Measurements from ENCODE around the gene PCNT. TPM values are rescaled to one million over a fixed set of nuclear protein-coding genes. Genes with fewer than 3 reads are reported as not detected.
"Not testable (repeated sequence)": the region's sequence is repeated elsewhere in the genome, so short reads cannot be mapped to it uniquely, and the experiment has no call there.

PCNT gene
- total RNA-seq, 1 donor from 2014 or later: 71.3 TPM

DNA sequence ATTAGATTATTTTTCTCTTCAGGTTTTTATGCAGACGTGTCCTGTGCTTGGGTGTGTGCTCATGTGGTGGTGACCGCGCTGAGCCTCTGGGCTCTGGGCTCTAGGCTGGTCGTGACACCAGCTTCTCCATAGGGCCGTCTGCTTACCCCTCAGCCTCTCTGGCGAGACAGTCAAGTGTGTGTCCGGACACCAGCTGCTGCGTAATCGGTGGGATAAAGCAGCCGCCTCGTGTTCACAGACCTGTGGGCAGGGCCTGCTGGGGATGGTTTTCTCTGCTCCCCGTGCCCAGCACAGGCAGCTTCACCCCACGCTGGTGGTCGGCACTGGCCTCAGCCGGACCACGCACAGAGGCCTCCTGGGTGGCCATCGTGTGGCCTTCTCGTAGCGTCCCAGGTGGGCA lies 101.1 kb downstream of the PCNT start:
- intact Hi-C loops (cut with micrococcal nuclease): no loop called here

DNA sequence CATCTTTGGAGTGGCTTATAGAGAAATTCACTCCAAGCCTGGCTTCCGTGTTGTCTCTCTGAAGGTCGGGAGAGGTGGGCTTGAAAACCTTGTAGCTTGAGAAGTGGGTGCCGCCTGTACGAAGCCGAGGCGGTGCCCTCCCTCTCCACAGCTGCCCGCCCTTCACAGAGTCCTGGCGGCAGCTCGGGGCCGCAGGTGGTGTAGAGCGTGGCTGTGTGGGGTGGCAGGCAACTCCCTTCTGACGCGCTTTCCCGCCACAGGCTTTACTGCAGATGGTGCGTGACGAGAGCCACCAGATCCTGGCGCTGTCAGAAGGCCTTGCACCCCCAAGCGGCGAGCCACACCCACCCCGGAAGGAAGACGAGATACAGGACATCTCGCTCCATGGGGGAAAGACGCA lies 101.6 kb downstream of the PCNT start:
- intact Hi-C loops (cut with micrococcal nuclease): no loop called here

DNA sequence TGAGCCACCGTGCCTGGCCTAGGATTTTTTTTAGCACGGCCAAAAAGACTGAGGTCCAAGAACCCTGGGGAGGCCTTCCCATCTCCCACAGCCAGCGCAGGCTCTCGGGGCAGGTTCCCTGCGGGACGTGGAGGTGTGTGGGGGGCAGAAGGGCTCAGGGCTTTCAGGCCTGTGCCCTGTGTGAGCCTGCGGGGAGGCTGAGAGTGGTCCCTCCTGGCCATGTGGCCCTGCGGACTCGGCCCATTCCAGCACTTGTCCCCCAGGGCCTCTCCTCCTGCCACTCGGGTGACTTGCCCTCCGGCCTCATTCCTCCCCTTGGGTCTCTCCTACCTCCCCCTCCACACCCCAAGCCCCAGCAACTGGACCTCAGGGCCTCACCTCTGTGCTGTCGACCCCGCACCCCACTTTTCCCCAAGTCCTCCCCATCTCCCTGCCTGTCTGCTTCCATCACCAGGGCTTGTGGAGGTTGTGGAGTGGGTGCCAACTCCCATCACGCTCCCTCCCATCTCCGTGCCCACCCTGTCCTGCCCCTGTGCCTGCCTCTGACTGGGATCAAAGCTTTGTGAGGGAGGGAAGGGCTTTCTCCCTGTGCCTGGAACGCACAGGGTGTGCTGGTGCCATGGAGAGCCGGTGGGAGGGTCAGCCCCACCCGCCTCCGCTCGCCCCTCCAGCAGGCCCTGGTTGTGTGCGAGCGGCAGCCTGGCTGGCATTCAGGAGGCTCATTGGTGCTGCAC lies 102.5 kb downstream of the PCNT start:
- intact Hi-C loops (cut with micrococcal nuclease): no loop called here

DNA sequence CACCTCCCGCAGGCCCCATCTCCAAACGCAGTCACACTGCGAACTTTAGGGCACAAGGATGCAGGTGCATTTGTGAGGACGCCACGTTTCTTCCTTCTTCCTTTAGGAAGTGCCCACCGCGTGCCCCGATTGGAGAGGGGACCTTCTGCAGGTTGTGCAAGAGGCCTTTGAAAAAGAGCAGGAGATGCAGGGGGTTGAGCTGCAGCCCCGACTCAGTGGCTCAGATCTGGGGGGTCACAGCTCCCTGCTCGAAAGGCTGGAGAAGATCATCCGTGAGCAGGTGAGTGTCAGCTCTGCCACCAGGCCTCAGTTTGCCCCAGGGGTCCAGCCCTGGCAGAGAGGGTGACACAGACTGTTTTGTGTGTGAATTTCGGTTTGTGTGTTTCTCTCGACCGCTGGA lies 103.6 kb downstream of the PCNT start:
- intact Hi-C loops (cut with micrococcal nuclease): no loop called here

DNA sequence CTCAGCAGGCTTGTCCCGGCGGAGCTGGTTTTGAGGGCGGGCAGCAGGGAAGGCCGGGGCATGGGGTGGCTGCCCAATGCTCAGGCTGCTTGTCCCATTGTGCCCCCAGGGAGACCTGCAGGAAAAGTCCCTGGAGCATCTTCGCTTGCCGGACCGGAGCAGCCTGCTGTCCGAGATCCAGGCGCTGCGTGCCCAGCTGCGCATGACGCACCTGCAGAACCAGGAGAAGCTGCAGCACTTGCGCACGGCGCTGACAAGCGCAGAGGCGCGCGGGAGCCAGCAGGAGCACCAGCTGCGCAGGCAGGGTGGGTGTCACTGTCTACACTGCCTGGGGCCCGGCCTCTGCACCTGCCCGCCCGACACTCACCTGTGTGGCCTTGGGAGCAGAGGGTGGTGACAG lies 104.3 kb downstream of the PCNT start:
- intact Hi-C loops (cut with micrococcal nuclease): no loop called here

DNA sequence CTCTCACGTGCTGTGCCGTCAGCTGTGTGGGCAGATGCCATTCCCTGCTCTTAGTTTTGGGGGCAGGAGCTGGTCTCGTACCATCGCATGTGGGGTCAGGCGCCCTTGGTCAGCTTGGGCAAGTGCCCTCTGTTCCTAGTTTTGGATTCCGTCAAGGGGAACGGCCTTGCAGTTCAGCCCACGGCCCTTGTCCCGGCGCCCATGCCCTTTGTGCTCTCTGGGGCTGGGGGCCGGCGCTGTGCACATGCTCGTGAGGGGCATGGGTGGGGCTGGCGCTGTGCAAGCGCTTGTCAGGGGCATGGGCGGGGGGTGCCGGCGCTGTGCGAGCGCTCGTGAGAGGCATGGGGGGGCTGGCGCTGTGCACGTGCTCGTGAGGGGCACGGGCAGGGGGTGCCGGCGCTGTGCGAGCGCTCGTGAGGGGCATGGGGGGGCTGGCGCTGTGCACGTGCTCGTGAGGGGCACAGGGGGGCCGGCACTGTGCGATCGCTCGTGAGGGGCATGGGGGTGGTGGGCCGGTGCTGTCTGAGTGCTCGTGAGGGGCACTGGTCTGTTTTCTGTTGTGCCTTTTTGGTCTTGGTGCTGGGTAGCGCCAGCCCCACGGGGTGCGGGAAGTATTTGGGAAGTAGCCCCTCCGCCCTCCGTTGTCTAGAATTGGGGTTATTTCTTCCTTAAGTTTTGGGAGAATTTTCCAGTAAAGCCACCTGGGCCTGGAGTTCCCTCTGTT lies 105.2 kb downstream of the PCNT start:
- intact Hi-C loops (cut with micrococcal nuclease): no loop called here

DNA sequence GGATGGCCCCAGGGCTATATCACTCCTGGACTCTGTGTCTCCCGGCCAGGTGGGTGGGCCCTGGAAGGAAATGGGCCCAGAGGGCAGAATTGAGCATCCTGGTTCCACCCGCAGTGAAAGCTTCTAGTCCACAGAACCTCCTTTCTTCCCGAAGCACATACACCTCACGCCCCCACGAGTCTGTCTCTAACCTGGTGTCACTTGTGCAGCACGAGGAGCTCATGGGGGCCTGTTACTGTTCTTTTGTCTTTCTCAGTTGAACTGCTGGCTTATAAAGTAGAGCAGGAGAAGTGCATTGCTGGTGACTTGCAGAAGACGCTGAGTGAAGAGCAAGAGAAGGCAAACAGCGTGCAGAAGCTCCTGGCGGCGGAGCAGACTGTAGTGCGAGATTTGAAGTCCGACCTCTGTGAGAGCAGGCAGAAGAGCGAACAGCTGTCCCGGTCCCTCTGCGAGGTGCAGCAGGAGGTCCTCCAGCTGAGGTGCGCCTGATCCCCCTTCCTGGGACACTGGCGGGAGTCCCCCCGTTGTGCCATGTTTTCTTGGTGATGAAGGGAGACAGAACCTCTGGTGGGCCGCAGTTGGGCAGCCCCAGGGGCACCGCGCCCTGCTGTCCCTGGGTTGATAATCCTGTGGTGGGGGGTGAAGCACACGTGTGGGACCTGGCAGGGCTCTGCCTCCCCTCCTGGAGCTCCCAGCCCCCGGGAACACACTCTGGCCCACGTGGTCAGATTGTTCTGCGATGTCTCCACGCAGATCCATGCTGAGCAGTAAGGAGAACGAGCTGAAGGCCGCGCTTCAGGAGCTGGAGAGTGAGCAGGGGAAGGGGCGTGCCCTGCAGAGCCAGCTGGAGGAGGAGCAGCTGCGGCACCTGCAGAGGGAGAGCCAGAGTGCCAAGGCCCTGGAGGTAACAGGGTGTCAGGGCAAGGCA lies 106.1 kb downstream of the PCNT start:
- intact Hi-C loops (cut with micrococcal nuclease): no loop called here

DNA sequence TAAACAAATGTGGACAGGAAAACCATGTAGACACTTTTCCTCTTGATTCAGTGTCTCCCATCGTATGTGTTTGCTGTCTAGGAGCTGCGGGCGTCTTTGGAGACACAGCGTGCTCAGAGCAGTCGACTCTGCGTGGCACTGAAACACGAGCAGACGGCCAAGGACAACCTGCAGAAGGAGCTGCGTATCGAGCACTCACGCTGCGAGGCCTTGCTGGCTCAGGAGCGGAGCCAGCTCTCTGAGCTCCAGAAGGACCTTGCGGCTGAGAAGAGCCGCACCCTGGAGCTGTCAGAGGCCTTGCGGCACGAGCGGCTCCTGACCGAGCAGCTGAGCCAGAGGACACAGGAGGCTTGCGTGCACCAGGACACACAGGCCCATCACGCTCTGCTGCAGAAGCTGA lies 107.5 kb downstream of the PCNT start:
- intact Hi-C loops (cut with micrococcal nuclease): no loop called here

DNA sequence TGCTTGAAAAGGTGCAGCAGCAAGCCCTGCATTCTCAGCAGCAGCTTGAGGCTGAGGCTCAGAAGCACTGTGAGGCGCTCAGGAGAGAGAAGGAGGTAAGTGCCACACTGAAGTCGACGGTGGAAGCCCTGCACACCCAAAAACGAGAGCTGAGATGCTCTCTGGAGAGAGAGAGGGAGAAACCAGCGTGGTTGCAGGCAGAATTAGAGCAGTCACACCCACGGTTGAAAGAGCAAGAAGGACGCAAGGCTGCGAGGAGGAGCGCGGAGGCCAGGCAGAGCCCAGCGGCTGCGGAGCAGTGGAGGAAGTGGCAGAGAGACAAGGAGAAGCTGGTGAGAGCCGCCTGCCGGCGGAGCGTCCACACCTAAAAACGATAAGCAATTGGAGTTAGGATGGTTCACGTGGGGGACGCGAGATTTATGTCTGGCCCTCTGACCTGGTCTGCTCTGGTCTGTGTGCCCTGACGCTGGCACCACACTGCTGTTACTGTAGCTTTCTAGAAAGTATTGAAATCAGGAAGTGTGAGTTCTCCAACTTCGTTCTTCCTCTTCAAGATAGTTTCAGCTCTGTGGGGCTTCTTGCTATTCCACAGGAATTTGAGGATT lies 108.0 kb downstream of the PCNT start:
- intact Hi-C loops (cut with micrococcal nuclease): no loop called here

DNA sequence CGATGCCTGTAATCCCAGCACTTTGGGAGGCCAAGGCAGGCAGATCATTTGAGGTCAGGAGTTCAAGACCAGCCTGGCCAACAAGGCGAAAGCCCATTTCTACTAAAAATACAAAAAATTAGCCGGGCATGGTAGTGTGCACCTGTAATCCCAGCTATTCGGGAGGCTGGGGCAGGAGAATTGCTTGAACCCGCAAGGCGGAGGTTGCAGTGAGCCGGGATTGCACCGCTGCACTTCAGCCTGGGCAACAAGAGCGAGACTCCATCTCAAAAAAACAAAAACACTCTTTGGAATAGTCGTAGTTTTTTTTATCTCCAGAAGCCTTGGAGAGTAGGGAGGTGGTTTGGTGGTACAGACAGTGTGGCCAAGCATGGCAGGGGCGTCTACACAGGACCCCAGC lies 109.2 kb downstream of the PCNT start:
- intact Hi-C loops (cut with micrococcal nuclease): not testable (repeated sequence)

DNA sequence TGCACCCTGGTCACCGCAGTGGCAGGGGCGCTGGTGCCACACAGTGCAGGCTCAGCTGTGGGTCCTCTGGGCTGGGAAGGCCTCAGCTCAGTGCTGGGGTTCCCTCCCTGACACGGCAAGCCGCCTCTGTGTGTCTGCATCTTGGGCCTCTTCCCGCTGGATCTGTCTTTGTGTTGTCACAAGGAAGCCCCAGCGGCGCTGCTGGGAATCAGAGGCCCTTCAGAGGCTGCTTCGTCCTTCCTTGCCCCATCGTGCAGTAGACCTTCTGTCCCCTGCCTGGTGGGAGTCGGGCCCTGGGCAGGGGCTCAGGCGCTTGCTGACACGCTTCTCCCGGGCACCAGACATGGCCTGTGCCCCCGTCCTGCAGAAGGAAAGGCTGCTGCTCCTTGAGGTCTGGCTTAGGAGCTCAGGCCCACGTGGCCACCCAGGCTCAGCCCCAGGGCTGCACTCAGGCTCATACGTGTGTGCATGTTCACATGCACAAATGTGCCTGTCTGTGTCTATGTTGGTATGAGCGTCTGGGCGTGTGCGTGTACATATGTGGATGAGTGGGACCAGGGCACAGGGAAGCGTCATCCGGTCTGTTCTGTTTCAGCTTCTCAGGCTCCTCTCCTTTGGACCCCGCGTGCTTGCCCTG lies 110.5 kb downstream of the PCNT start:
- intact Hi-C loops (cut with micrococcal nuclease): no loop called here

DNA sequence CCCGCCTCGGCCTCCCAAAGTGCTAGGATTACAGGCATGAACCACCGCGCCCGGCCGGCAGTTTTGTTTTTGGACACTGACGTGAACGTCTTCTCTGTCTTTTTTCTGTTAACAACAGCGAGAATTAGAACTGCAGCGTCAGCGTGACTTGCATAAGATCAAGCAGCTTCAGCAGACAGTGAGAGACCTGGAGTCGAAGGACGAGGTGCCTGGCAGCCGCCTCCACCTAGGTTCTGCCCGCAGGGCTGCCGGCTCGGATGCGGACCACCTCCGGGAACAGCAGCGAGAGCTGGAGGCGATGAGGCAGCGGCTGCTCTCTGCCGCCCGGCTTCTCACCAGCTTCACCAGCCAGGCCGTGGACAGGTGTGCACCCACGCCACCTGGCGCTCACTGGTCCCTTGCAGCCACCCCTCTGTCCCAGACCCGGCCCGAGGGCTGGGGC lies 111.9 kb downstream of the PCNT start:
- intact Hi-C loops (cut with micrococcal nuclease): no loop called here

DNA sequence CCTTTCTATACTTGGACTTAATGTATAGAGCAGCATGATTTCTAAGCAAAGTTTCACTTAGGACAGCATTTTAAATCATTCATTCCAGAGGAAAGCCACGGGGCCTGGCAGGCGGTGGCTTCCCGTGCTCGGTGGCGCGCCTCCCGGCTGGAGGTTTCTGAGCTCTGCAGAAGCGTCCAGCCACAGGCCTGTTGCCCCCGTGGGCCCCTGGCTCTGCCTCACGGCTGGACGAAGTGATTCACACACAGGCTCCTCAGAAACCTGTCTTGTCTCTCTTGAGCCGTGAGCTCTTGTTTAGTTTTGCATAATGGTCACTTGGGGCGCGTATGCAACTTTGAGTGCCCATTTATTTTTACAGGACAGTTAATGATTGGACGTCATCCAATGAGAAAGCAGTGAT lies 112.7 kb downstream of the PCNT start:
- intact Hi-C loops (cut with micrococcal nuclease): no loop called here

DNA sequence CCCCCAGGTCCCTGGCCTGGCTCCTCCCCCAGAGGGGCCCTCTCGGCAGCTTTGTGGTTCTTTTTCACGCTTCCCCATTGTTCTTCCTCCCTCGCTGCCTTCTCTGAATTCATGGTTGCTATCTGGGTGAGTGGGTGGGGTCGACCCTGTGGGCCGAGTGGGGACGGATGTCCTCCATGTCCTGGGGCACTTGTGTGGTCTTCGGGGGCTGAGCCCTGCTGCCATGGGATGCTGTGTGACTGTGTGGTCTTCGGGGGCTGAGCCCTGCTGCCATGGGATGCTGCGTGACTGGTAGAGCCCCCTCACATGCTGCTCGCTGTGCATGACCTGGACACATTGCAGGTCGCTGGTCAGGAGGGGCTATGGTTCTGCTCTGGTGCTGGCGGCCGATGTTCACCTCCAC lies 113.1 kb downstream of the PCNT start:
- intact Hi-C loops (cut with micrococcal nuclease): no loop called here

DNA sequence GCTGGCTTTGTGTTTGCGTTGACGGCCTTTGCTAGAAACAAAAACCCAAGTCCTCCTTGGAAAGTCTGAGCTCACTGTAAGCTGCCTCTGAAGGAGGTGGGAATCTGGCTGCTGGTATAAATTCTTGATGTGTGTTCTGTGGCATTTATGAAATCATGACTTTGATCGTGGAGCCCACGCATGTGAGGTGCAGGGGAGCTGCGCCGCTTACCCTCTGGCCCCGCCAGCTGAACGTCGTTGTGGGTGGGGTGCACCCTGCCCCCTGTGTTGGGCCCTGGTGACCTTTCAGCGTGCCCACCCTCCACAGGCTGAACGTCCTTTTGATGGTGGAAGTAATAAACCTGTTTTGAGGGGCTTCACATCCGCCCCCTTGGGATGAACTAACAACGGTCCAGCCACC lies 113.6 kb downstream of the PCNT start:
- intact Hi-C loops (cut with micrococcal nuclease): no loop called here

DNA sequence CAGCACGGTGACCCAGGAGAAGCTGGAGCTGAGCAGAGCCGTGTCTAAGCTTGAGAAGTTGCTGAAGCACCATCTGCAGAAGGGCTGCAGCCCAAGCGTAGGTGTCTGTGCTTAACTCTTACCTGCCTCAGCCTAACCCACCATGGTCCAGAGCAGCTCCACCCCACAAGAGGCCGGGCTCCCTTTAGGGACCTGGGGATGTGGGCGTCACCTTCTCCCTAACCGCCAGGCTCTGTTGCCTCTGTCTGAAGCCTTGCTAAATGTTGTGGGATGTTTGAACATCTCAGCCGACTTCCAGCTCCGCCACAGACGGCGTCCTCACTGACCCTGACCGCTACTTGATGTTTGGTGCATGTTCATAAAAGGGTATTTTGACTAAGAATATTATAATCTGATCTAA lies 114.3 kb downstream of the PCNT start:
- intact Hi-C loops (cut with micrococcal nuclease): no loop called here

DNA sequence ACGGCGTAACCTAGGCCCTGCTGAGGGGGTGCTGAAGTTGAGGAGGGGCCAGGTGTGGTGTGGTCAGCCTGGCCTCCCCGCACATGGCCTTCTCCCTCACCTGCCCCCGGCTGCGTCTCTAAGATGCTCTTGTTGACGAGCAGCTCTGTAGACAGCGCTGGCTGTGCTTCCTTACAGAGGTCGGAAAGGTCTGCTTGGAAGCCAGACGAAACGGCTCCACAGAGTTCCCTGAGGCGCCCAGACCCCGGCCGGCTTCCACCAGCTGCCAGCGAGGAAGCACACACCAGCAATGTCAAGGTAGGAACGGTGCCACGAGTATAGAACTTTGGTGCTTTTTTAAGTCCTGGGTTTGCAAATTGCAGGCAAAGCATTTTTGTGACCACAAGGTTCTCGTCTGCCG lies 116.0 kb downstream of the PCNT start:
- intact Hi-C loops (cut with micrococcal nuclease): no loop called here

DNA sequence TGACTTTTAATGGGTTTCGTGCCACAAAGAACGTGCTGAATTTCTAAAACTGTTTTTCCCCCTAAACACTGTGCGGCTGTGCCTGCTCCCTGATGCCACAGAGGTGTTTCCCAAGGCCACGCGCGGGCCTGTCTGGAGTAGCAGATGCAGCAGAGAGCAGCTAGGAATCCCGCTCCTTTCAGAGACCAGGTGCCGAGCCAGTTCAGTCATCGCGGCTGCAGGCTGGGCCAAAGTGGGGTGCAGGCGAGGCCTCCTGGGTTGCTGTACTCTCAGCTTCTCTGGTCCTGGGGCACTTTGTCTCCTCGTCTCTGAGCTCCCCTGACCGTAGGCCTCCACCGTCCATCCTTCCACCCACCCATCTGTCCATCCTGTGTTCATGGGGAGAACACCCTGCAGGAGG lies 117.4 kb downstream of the PCNT start:
- intact Hi-C loops (cut with micrococcal nuclease): no loop called here

DNA sequence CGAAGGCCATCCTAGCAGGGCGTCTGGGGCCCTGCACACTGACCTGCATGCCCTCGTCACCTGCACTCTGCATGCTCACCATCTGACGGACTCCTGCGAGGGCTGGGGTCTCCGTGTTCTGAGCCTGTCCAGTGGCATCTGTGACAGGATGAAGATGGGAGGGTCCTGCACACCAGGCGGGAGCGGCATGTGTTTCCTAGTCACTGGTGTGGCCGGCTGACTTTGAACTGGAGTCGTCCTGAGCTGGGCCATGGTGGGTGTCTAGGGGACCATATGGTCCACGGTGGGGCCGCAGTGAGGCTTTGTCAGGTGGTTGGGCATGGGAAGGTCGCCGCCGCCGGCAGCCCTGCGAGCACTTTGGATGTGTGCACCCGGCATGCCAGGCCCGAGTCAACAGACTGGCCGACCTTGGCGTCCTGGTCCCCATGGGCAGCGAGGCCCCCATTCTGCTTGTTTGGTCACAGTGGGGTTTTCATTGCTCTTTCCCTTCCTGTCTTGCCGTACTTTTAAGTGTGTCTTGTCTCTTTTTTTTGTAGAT lies 118.1 kb downstream of the PCNT start:
- intact Hi-C loops (cut with micrococcal nuclease): no loop called here

DNA sequence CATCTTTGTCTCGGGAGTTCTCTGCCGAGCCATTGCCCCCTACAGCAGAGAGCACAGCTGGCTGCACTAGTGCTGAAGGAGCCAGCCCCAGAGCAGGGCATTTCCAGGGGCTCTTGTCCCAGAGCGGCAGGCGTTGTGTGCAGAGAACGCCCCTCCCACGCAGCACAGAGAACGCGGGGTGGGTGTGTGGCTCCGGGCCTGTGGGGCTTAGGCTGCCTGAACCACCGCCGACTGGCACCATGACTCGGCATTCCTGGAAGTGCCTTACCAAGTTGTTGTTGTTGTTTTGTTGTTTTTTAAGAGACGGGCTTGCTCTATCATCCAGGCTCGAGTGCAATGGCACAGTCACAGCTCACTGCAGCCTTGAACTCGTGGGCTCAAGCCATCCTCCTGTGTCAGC lies 119.0 kb downstream of the PCNT start:
- intact Hi-C loops (cut with micrococcal nuclease): no loop called here

DNA sequence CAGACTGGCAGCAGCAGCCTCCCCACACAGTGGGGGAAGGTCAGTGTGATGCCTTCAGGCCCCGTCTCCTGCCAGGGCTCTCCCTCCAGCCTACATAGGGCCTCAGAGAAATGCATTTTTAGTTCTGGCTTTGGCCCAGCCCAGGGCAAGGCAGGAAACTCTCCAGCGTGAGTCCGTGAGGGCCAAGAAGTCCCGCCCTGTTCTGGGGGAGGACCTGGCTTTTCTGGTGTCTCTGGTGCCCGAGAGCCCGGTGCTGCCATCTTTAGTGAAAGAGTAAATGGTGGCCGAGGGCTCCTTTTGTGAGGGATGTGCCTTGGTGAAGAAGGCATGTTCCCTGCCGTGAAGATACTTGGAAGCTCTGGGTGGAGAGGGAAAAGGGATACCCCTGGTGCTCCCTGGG lies 120.0 kb downstream of the PCNT start:
- intact Hi-C loops (cut with micrococcal nuclease): no loop called here
